Loucy (cell line): ENCODE results near the gene PMEPA1.

Experiments
- H2AFZ ChIP-seq: fragments of 200-600 bp; sonication (generic); 2 replicates; pipeline ENCODE4 v1.6.0; 2016; ENCODE audit warnings: antibody characterized with exemption, mild to moderate bottlenecking, low read length, moderate library complexity
- H3F3A ChIP-seq: fragments of 200-600 bp; 2 replicates; pipeline ENCODE4 v1.6.0; 2016; ENCODE audit warnings: antibody characterized with exemption, low read depth, mild to moderate bottlenecking
- H3K27me3 ChIP-seq: fragments of 200-600 bp; sonication (generic); 2 replicates; pipeline ENCODE4 v1.6.1; 2014; ENCODE audit warnings: low read length, mild to moderate bottlenecking; ENCODE audit not compliant: insufficient read depth, poor library complexity, severe bottlenecking
- H3K36me3 ChIP-seq: fragments of 200-600 bp; sonication (generic); 2 replicates; pipeline ENCODE4 v1.6.1; 2016; ENCODE audit warnings: low read length; ENCODE audit not compliant: insufficient read depth
- H3K4me1 ChIP-seq: fragments of 200-600 bp; sonication (generic); 2 replicates; pipeline ENCODE4 v1.5.1; 2014; ENCODE audit warnings: low read length, mild to moderate bottlenecking; ENCODE audit not compliant: insufficient read depth, poor library complexity, severe bottlenecking
- H3K4me2 ChIP-seq: fragments of 200-600 bp; sonication (generic); 2 replicates; pipeline ENCODE4 v1.6.0; 2014; ENCODE audit warnings: antibody characterized with exemption, low read length, low read depth, mild to moderate bottlenecking; ENCODE audit not compliant: poor library complexity, severe bottlenecking
- H3K4me3 ChIP-seq: fragments of 200-600 bp; sonication (generic); 2 replicates; pipeline ENCODE4 v1.5.1; 2014; ENCODE audit warnings: low read length, mild to moderate bottlenecking, mixed read lengths; ENCODE audit not compliant: poor library complexity, severe bottlenecking
- H3K79me2 ChIP-seq: fragments of 200-600 bp; sonication (generic); 2 replicates; pipeline ENCODE4 v1.6.1; 2014; ENCODE audit warnings: low read length; ENCODE audit not compliant: insufficient read depth
- H3K9ac ChIP-seq: fragments of 200-600 bp; sonication (generic); 2 replicates; pipeline ENCODE4 v1.6.0; 2014; ENCODE audit warnings: mild to moderate bottlenecking, low read depth, low read length, moderate library complexity; ENCODE audit not compliant: poor library complexity, severe bottlenecking
- H3K9me2 ChIP-seq: fragments of 200-600 bp; sonication (generic); replicated peaks from 2 replicates; pipeline ENCODE4 v1.6.1; 2016; ENCODE audit warnings: low read depth, low read length, mixed read lengths
- H3K9me3 ChIP-seq: fragments of 200-600 bp; sonication (generic); 2 replicates; pipeline ENCODE4 v1.6.1; 2014; ENCODE audit warnings: mild to moderate bottlenecking, antibody characterized with exemption, low read length, low read depth; ENCODE audit not compliant: insufficient read depth
- H4K20me1 ChIP-seq: fragments of 200-600 bp; sonication (generic); 2 replicates; pipeline ENCODE4 v1.6.0; 2014; ENCODE audit warnings: antibody characterized with exemption, low read length, mild to moderate bottlenecking; ENCODE audit not compliant: insufficient read depth, poor library complexity, severe bottlenecking
- CTCF ChIP-seq: fragments of 200-600 bp; sonication (generic); conservative IDR thresholded peaks from 2 replicates; pipeline ENCODE4 v1.5.1; 2014; ENCODE audit warnings: mild to moderate bottlenecking, antibody characterized with exemption, low read length
- EZH2phosphoT487 ChIP-seq: fragments of 200-600 bp; IDR thresholded peaks from 2 replicates; pipeline ENCODE4 v1.6.1; 2018; ENCODE audit warnings: antibody characterized with exemption, mild to moderate bottlenecking, moderate library complexity, borderline replicate concordance

The PMEPA1 gene

GRCh38 chr20:57600320-57601210 is 109.2 kb downstream of the PMEPA1 start:
- Histone ChIP-seq H3K27me3 (no peaks in the 10 kb centered on the region), H3K4me3 (no peak overlapping the region), H3K9ac (no peak overlapping the region)

GRCh38 chr20:57598491-57598890 is 111.3 kb downstream of the PMEPA1 start:
- H3K27me3 ChIP-seq: no peaks in the 10 kb centered on the region

More at GRCh38 chr20:57600320-57601210, 109.2 kb downstream of the PMEPA1 start:
- Histone ChIP-seq H3F3A (no peaks in the 10 kb centered on the region), H3K9me3 (no peaks in the 10 kb centered on the region), H3K4me1 (no peaks in the 10 kb centered on the region), H3K4me2 (no peak overlapping the region), H2AFZ (no peak overlapping the region), H3K36me3 (no peaks in the 10 kb centered on the region), H4K20me1 (no peaks in the 10 kb centered on the region), H3K79me2 (no peaks in the 10 kb centered on the region), H3K9me2 (no peaks in the 10 kb centered on the region)
- TF ChIP-seq EZH2phosphoT487: no peak
- no peak for TF ChIP-seq CTCF

More at GRCh38 chr20:57598491-57598890, 111.3 kb downstream of the PMEPA1 start:
- Histone ChIP-seq H3K4me3 (no peak overlapping the region), H3K4me2 (no peak overlapping the region), H3K79me2 (no peaks in the 10 kb centered on the region), H4K20me1 (no peaks in the 10 kb centered on the region), H3K9ac (no peak overlapping the region), H3K9me2 (no peaks in the 10 kb centered on the region), H2AFZ (no peak overlapping the region), H3K4me1 (no peaks in the 10 kb centered on the region), H3K9me3 (no peaks in the 10 kb centered on the region), H3F3A (no peaks in the 10 kb centered on the region), H3K36me3 (no peaks in the 10 kb centered on the region)
- TF ChIP-seq EZH2phosphoT487: no peak
- TF ChIP-seq CTCF: no peak
